HK-2 (cell line): Measurements from ENCODE around the gene MRPL10.

Experiments used
- DNase-seq: peaks from one replicate; pipeline ENCODE4 v3.0.0-alpha.2; 2018; ENCODE audit not compliant: unreplicated experiment

MRPL10 gene

DNA sequence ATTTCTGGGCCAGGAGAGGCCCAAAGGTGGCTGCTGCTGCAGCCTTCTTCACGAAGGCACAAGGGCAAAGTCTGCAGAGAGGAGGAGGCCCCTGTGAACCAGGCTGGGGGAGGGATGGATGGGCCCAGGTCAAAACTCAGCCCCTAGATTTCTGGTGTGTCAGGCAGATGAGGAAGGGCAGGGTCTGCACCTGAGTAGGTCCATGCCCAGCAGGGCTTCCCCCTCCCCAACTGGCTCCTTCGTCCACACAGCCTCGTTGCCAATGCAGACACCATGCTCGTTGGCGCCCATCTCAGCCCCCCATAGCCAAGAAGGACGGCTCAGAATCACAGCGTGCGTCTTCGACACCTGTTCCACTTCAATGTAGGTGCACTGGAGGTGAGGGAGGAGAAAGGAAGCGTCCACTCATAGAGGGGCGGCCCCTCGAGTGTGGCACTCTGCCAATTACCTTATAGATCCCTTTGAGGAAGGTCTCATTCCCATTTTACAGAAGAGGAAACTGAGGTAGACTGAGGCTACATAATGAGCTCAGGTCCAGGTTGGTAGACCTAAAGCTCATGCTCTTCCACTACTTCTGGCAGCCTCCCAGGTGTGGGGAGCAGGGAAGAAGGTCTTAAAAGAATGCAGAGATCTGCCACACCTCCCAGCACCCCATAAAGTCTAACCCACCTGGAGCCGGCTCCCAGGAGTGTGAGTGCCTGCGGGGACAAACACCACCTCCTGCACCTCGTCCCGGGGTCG is 8.8 kb upstream of the MRPL10 start:
- no peak for DNase-seq

- DNase-seq, result no peak
Observed at GRCh38 chr17:47839071-47839470, 7.7 kb upstream of the MRPL10 start.

DNA sequence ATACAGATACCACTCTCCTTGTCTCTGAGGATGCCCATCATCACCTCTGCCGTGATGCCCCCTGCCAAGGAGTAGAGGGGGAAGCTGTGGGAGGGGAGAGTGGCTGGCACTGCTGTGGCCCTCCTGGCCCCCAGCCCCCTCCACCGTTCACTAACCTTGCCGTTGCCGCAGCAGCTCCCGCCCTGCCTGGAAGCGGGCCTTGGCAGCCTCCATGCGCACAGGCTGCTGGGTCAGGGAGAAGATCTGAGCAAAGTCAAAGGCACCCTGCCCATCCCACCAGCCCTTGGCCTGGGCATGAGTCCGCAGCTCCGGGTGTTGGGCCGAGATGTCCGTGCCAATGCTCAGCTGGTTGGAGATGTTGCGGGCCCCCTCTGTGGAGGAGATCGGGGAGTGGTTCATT is 7.3 kb upstream of the MRPL10 start:
- no peak for DNase-seq

- DNase-seq, result peak; percentile 31
Observed at GRCh38 chr17:47837401-47838039, 6.2 kb upstream of the MRPL10 start.

DNA sequence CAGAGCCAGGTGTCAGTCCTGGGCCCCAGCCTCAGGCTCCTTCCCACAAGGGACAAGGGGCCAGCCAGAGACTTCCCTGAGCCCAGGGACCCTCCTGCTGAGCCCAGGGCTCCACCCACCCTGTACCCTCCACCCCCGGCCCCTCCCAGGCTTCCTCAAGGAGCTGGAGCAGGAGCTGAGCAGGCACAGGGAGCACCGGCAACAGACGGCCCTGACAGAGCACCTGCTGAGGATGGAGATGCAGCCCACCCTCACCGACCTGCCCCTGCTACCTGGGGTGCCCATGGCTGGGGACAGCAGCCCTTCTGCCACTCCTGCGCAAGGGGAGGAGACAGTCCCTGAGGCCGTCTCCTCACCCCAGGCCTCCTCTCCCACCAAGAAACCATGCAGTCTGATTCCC is 5.3 kb upstream of the MRPL10 start:
- DNase-seq, result no peak

GRCh38 chr17:47834756-47835155 is 3.4 kb upstream of the MRPL10 start:
- DNase-seq, result no peak

DNA sequence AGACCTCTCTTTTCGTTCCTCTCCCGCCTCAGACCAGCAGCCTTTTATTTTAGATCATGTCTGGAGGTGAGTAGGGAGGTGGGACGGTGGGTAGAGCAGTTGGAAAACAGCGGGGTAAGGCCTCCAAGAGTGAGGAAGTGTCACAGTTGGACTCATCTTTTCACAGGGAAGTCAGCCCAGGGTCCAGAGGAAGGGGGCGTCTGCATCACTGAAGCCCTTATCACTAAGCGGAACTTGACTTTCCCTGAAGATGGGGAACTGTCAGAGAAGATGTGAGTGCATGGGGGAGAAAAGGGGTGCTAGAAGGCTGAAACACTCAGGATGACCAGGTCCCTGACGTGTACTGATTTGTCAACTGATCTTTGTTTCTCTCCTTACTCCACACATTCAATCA is 590 bp upstream of the MRPL10 start:
- no peak for DNase-seq

GRCh38 chr17:47830396-47831002 is 842 bp downstream of the MRPL10 start:
- DNase-seq, result no peak

DNA sequence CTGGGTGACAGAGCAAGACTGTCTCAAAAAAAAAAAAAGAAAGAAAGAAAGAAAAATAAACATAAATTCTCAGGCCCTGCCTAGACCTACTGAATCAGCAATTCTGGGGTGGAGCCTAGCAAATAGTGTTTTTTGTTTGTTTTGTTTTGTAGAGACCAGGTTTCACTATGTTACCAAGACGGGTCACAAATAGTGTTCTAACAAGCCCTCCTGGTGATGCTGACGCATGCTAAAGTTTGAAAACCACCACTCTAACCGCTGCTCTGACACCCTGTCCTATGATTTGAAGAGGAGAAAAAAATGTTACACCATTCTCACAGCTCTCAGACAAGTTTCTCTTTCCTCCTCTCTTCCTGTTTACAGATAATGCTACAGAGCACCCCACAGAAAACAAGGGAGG is 1.5 kb downstream of the MRPL10 start:
- no peak for DNase-seq

DNA sequence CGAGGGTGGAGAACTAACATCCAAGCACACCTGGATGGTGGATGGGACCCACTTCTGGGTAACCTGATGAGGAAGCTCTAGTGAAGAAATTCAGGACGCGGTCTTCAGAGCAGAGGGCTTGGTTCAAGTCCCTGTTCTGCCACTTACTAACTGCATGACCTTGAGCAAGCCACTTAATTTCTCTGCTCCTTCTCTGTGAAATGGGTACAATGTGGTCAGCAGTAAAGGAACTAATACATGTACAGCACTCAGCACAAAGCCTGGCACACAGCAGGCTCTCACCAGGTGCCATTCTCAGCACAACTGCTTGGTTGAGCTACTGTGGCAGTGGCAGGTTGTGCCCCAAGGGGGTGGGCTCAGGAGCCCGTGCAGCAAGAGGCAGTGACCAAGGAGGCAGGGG is 7.8 kb downstream of the MRPL10 start:
- no peak for DNase-seq

DNA sequence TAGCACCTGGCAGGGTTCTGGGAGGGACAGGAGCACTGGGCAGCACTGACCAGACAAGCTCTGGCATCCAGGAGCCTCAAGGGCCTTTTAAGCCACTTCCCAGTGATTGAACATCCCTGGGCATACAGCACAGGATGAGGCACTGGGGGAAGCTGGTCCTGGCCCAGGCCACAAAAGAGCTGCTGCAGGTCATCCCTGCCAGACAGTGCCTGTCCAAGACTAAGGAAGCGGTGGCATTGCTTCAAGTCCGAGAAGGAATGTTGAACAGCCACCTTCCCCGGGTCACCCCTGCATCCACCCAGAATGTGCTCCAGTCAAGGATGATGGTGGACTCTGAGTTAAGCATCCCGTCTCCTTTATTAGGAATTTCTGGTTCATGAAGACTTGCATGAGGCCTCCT is 8.6 kb downstream of the MRPL10 start:
- DNase-seq, result no peak

DNA sequence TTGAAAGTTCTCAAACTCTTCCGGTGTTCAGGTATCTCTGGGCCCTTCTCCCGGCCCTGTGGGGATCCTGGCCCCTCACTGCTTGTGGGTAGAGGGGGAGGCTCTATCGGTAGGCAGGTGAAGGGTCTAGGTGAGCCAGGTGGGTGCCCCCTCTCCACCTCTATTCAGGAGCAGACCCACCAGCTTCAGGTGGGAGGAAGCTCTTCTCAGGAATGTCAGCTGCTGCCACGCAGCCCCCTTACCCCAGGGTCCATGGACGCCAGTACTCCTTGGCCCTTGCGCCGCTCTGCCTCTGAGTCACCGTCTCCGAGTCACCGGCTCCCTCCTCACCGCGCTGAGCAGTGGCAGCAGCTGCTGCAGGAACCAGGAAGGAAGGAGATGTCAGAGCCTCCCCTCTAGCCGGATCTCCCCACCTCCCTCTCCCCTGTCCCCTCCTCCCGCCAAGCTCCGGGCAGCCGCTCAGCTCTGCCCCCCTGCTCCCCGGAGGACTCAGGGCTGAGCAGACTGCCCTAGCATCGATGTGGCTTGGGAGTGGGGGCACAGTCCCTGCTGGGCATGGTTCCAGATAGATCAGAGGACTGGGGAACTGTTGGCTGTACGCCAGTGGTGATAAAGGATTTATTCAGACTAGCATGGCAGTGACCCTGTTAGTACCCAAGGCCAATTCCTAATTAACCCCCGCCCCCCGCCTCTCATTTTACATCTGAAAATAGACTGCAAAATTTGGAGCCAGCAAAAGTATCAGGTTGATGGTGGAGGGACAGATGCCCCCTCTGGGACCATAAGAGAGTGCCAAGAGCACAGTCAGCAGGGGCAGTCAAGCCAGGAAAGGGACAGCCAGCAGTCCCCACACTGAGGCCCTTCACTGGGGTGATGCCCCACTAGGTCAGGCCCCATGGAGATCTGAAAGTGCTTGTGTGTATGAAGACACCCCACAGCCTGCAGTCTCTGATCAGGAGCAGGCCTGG is 9.6 kb downstream of the MRPL10 start, which contains the start of gene OSBPL7:
Gene OSBPL7 (minus strand): TSS at position 371 of the 968 bp plus-strand sequence. CDS start 1,516 bp downstream, outside the sequence.
- DNase-seq, result peak; percentile 88

DNA sequence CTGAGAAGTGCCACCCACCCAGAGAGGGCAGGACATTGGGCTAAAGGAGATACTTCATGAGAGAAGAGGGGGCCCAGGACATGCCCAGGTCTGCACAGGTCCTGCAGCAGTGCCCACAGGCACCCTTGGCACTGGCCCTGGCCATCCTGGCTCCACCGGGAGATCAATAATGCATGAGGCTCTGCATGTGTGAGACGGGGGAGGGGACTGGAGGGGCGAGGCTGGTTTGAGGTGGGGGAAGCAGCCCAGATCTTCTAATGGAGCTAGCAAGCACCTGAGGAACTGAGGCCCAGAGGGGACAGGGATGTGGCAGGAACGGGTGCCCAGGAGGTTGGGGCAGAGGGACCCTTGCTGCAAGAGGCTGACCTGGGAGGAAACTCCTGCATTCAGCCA is 10.3 kb downstream of the MRPL10 start:
- no peak for DNase-seq

DNA sequence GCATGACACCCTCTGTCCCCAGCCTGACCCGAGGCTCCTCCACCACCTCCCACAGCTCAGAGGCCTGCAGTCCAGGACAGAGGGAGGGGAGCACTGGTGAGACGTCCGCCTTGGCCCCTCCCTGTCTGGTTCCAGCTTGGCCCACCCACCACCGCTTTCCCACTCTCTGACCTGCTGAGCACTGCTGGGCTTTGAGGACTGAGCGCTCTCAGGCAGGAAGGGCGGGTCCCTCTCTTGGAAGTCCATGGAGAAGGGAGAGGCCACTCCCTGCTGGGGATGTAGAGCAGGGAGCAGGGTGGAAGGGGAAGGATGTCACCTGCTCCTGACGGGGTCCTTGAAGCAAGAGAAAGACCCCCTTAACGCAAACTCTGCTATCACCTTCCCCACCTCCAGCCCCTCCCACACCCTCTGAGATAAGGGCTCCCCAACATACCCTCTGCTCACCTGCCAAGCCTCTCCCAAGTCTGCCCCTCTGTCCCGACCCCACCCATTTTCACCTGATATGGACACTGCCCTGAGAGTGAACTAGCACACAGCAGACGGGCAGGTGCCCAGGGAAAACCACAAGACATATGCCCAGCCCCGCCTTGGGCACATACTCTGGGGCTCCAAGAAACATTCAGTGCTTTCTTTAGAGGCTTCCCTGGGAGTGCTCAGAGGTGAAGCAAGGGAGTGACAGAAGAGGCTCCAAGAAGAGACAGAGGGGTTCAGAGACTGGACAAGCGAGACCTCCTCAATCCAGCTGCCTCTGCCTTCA is 11.1 kb downstream of the MRPL10 start:
- DNase-seq, result no peak

DNA sequence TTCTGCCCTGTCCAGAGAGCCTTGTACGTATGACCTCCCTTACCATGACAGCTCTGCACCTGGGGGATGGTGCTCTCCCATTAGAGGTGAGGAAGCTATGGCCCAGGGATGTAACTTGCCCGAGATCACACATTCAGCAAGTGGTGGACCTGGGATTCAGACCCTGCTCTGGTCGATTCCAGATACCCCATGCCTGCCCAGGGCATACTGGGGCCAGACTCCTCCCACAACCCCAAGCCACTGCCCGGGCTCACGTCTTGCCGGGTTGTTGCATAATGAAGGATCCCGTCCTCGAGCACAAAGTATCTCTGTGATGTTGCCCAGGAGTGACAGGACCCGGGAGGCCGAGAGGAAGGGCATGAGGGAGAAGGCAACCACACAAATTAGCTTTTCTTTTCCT is 11.9 kb downstream of the MRPL10 start:
- no peak for DNase-seq

- no peak for DNase-seq
Observed at GRCh38 chr17:47818002-47818695, 13.2 kb downstream of the MRPL10 start.

DNA sequence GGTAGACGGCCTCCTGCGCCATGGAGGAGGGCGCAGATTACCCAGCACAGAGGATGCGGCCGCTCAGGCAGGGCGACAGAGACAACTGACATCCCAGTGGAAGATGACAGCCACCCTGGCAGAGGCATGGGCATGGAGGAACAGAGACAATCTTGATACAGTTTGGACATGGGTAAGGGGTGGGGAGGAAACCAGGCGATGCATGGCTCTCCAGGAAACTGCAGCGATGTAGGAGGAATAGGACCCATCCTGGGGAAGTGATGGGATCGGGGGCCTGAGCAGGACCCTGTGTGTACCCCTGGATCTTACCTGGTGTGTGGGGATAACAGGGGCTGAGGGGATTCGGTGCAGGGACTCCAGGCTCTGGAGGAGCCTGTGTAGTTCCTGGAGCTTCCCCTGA is 14.4 kb downstream of the MRPL10 start:
- no peak for DNase-seq

- DNase-seq, result no peak
Observed at GRCh38 chr17:47816111-47816735, 15.1 kb downstream of the MRPL10 start.

GRCh38 chr17:47815106-47815918 is 16.0 kb downstream of the MRPL10 start:
- DNase-seq, result no peak
